ENCODE results near the gene CEACAM19.
"Not testable (repeated sequence)": the region's sequence is repeated elsewhere in the genome, so short reads cannot be mapped to it uniquely, and the experiment has no call there.

The CEACAM19 gene

DNA sequence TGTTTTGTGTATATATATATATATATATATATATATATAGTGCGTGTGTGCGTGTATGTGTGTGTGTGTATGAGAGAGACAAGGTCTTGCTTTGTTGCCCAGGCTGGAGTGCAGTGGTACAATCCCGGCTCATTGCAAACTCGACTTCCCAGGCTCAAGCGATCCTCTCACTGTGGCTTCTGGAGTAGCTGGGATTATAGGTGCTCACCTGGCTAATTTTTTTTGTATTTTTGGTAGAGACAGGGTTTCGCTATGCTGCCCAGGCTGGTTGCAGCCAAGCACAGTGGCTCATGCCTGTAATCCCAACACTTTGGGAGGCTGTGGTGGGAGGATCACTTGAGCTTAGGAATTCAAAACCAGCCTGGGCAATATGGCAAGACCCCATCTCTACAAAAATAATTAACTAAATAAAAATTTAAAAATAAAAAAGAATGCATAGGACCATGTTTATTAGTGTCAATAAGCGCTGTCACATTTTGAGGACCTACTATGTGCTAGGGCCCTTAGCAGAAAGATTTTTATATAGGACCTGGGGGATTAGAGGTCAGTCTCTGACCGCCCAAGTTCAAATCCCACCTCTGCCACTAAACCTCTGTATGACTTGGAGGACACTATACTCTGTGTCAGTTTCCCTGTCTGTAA is 25.8 kb upstream of the CEACAM19 start:
- in situ Hi-C loops (cut with MboI; ENCODE audit: low sequenced_read_pairs), result no loop called here

DNA sequence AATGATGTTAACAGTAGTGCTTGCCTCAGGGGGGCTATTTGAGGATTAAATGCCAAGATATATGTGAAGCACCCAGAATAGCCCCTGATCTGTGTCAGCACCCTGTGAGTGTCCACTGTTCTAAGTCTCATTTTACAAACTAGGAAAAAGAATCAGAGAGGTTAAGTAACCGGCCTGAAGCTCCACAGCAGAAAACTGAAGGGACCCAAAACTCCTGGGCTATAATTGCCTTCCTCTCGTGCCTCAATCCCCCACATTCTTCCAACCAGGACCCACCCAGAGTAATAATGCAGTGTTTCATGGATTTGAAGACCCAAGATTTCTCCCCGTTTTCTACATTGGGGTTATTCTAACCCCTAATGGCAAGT is 25.2 kb upstream of the CEACAM19 start:
- in situ Hi-C loops (cut with MboI; ENCODE audit: low sequenced_read_pairs), result no loop called here

GRCh38 chr19:44647144-44647543 is 24.1 kb upstream of the CEACAM19 start:
- in situ Hi-C loops (cut with MboI; ENCODE audit: low sequenced_read_pairs), result no loop called here

DNA sequence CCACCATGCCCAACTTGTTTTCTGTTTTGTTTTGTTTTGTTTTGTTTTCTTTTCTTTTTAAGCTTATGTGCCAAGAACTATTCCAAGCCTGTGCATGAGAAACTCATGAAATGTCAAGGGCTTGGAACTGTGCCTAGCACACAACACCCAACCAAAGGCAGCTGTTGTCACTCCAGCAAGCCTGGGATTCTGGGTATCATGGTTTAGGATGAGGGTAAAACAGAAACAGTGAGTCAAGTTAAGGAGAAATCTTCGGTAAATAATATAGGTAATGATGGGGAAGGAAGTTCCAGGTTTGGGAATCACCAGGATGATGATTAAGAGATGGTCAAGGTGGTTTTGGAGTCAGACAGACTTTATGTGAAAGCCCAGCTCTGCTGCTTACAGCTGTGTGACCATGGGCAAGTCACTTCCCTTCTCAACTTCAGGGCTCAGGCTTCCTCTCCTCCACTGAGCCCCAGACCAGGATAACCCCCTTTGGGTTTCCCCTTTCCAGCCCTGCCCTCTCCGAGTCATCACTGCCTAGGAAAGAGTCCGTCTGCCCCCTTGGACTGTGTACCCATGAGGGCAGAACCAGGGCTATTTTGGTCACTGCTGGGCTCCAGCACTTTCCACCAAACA is 22.5 kb upstream of the CEACAM19 start:
- in situ Hi-C loops (cut with MboI; ENCODE audit: low sequenced_read_pairs), result no loop called here

DNA sequence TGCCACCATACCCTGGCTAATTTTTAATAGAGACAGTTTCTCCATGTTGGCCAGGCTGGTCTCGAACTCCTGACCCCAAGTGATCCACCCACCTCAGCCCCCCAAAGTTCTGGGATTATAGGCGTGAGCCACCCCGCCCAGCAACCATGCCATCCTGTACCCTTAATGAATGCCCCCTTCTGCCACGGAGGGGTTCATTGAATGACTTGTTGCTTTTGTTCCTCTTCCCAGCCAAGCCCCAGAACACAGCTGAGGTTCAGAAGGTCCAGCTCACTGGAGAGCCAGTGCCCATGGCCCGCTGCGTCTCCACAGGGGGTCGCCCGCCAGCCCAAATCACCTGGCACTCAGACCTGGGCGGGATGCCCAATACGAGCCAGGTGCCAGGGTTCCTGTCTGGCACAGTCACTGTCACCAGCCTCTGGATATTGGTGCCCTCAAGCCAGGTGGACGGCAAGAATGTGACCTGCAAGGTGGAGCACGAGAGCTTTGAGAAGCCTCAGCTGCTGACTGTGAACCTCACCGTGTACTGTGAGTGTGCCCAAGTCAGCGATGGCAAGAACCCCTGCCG is 21.6 kb upstream of the CEACAM19 start:
- in situ Hi-C loops (cut with MboI; ENCODE audit: low sequenced_read_pairs), result no loop called here

DNA sequence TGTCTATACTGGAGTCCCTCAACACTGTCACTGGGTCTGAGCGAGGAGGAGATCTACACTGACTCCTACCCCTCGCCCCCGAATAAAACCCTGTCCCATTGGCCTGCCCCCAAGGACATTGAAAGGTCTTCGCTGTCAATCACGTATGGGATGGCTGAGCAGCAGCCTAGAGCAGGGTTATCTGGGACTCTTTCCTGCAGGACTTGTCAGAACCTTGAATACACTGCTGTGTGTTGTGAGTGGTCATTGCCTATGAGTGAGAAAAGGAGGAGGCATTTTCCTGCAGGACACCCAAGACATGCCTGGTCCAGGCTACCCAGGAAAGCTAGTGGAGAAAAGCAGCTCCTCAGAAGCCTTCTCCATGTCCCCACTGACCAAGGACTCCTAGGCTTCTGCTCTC is 17.9 kb upstream of the CEACAM19 start:
- in situ Hi-C loops (cut with MboI; ENCODE audit: low sequenced_read_pairs), result no loop called here

DNA sequence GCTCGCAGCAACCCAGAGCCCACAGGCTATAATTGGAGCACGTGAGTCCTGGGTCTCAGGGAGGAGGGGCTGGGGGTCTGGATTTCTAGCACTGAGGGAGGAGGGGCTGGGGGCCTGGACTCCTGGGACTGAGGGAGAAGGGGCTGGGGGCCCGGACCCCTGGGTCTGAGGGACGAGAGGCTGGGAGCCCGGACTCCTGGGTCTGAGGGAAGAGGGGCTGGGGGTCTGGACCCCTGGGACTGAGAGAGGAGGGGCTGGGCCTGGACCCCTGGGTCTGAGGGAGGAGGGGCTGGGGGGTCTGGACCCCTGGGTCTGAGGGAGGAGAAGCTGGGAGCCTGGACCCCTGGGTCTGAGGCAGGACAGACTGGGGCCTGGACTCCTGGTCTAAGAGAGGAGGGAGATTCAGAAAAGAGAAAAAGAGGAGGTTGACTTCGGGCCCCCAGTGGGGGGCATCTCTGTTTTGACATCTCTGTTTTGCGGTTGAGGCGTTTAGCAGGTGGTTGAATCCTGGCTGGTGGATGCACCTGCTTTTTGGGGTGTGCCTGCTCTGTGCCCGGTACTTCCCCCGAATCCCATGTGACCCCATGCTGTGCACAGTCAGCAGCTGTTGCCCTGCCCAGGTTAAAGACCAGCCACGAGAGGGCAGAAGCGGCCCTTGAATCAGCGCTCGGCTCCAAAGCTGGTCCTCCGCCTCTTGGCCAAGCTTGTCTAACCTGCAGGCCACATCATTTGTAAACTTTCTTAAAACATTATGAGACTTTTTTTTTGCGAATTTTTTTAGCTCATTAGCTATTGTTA is 17.1 kb upstream of the CEACAM19 start:
- in situ Hi-C loops (cut with MboI; ENCODE audit: low sequenced_read_pairs), result no loop called here

- in situ Hi-C loops (cut with MboI; ENCODE audit: low sequenced_read_pairs), result loop anchor here (5.0 kb wide), 1 partner anchor 85 kb away; no protein-coding TSS in a partner anchor
Observed at GRCh38 chr19:44657211-44657921, 13.9 kb upstream of the CEACAM19 start.

DNA sequence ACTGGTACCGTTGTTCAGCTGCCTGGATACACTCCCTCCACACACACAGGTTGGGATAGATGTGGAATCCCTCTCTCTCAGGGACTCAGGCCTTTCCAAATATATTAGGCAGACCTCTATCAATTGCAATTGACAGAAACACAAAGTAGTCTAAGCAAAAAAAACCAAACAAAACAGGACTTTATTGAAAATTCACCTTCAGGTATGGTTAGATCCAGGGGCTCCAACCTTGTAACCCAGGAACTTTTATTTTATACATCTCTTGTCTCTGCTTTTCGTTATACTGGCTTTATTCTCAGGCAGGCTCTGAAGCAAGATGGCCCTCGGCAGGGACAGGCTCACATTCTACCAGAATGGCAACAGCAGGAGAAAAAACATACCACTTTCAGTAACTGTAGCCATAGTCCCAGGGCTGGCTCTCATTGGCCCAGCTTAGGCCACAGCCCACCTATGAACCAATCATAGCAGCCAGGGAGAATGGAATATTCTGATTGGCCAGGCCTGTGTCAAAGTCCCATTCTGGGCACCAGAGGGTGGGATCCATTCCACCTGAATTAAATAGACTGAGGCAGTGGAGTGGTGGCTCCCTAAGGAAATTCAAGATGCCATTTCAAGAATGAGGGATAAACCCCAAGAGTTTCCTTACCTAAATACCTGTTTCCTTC is 13.1 kb upstream of the CEACAM19 start:
- in situ Hi-C loops (cut with MboI; ENCODE audit: low sequenced_read_pairs), result loop anchor here (5.0 kb wide), 1 partner anchor 86 kb away; no protein-coding TSS in a partner anchor

DNA sequence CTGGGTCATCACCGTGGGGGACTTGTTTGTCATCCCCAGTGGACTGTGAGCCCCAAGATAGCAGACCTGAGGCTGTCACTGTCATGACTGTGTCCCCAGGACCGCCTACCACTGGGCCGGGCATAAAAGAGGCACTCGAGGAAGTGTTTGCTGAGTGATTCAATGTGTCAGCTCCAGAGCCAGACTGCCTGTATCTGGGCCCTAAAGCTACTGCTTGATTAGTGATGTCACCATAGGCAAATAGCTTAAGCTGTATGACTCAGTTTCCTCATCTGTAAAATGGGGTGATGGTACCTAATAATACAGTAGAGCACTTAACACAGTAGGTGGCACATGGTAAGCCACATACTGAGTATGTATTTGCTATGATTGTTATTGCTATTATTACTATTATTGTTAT is 11.2 kb upstream of the CEACAM19 start:
- in situ Hi-C loops (cut with MboI; ENCODE audit: low sequenced_read_pairs), result no loop called here

GRCh38 chr19:44661205-44661604 is 10.1 kb upstream of the CEACAM19 start:
- in situ Hi-C loops (cut with MboI; ENCODE audit: low sequenced_read_pairs), result no loop called here

DNA sequence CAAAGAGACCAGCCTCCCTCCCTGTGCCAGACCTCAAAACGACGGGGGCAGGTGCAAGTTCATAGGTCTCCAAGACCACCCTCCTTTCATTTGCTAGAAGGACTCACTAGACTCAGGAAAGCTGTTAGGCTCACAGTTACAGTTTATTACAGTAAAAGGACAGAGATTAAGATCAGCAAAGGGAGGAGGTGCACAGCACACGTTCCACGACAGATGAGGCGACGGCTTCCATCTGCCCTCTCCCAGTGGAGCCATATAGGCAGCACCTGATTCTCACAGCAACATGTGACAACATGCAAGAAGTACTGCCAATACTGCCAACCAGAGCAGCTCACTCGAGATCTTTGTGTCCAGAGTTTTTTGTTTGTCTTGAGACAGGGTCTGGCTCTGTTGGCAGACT is 9.4 kb upstream of the CEACAM19 start:
- in situ Hi-C loops (cut with MboI; ENCODE audit: low sequenced_read_pairs), result no loop called here

- in situ Hi-C loops (cut with MboI; ENCODE audit: low sequenced_read_pairs), result no loop called here
Observed at GRCh38 chr19:44662691-44663385, 8.4 kb upstream of the CEACAM19 start.

- in situ Hi-C loops (cut with MboI; ENCODE audit: low sequenced_read_pairs), result no loop called here
Observed at GRCh38 chr19:44663996-44664395, 7.3 kb upstream of the CEACAM19 start.

DNA sequence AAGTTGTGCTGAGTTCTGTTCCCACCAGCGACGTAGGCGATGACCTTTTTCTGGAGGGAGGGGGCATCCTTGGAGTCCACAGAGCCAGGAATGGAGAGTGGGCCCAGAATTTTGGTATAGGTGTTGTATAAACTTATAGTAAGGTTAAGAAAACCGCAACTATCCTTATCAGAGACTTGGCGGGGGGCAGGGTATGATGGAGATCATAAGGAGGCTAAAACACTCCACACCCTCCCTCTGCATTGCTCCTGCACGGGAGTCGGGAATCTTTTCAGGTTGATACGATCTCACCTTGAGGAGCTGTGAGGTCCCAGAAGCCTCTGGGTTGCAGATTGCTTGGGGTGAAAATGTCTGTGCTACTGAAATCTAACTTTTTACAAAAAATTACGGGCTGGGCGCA is 6.3 kb upstream of the CEACAM19 start:
- in situ Hi-C loops (cut with MboI; ENCODE audit: low sequenced_read_pairs), result no loop called here

- in situ Hi-C loops (cut with MboI; ENCODE audit: low sequenced_read_pairs), result no loop called here
Observed at GRCh38 chr19:44666852-44667556, 4.3 kb upstream of the CEACAM19 start.

DNA sequence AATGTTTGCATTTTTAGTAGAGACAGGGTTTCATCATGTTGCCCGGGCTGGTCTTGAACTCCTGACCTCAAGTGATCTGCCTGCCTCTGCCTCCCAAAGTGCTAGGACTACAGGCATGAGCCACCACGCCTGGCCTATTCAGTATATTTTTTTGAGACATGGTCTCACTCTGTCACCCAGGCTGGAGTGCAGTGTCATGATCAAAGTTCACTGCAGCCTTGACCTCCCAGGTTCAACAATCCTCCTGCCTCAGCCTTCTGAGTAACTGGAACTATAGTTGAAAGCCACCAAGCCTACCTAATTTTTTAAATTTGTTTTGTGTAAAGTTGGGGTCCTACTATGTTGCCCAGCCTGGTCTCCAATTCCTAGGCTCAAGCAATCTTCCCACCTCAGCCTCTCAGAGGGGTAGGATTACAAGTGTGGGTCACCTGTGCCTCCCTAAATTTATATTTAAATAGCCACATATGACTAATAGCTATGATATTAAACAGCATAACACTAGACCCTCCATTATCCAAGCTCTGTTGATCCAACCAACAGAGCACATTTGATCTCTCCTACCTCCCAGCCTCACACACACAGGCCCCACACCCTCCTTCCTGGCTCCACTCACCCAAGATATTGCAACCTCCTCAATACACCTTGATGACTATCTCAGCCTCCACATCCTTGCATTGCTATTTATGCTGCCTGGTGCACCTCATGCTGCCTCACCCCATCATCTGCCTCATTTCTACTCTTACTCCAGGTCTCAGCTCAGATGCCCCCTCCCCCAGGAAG is 2.1 kb upstream of the CEACAM19 start:
- in situ Hi-C loops (cut with MboI; ENCODE audit: low sequenced_read_pairs), result no loop called here

GRCh38 chr19:44670027-44670426 is 1.3 kb upstream of the CEACAM19 start:
- in situ Hi-C loops (cut with MboI; ENCODE audit: low sequenced_read_pairs), result not testable (repeated sequence)

GRCh38 chr19:44672226-44672625 is 944 bp downstream of the CEACAM19 start:
- in situ Hi-C loops (cut with MboI; ENCODE audit: low sequenced_read_pairs), result no loop called here
